NB4 (cell line): ENCODE measurements around the gene IRS2.

Experiments used
- CTCF ChIP-seq: IDR thresholded peaks from one replicate; pipeline ENCODE4 v1.5.1; 2012; ENCODE audit warnings: low read depth, low read length
- POLR2A ChIP-seq: IDR thresholded peaks from 2 replicates; pipeline ENCODE4 v1.6.1; 2011; ENCODE audit warnings: mild to moderate bottlenecking; ENCODE audit not compliant: insufficient read length; ENCODE audit errors: extremely low read depth

- TF ChIP-seq CTCF (no peak), POLR2A (no peak)
Measured at GRCh38 chr13:109764045-109764444, 22.3 kb downstream of the IRS2 start.
